Measurements from ENCODE around the gene MAD1L1.

The MAD1L1 gene

GRCh38 chr7:2219136-2219535 is 13.6 kb downstream of the MAD1L1 start:
- DNase-seq (ENCODE audit: low read depth in 1 of 2, low spot score in 1 of 2): no peak

- no peak for DNase-seq (ENCODE audit: low read depth in 1 of 2, low spot score in 1 of 2)
Observed at GRCh38 chr7:2218444-2218785, 14.3 kb downstream of the MAD1L1 start.

- DNase-seq (ENCODE audit: low read depth in 1 of 2, low spot score in 1 of 2): no peak
Observed at GRCh38 chr7:2217716-2218443, 14.9 kb downstream of the MAD1L1 start.

- no peak for DNase-seq (ENCODE audit: low read depth in 1 of 2, low spot score in 1 of 2)
Observed at GRCh38 chr7:2217206-2217605, 15.5 kb downstream of the MAD1L1 start.

- DNase-seq (ENCODE audit: low read depth in 1 of 2, low spot score in 1 of 2): no peak
Observed at GRCh38 chr7:2215851-2216250, 16.9 kb downstream of the MAD1L1 start.

- no peak for DNase-seq (ENCODE audit: low read depth in 1 of 2, low spot score in 1 of 2)
Observed at GRCh38 chr7:2214636-2215035, 18.1 kb downstream of the MAD1L1 start.

- no peak for DNase-seq (ENCODE audit: low read depth in 1 of 2, low spot score in 1 of 2)
Observed at GRCh38 chr7:2213551-2214215, 19.1 kb downstream of the MAD1L1 start.

GRCh38 chr7:2212906-2213305 is 19.8 kb downstream of the MAD1L1 start:
- DNase-seq (ENCODE audit: low read depth in 1 of 2, low spot score in 1 of 2): no peak

GRCh38 chr7:2211926-2212325 is 20.8 kb downstream of the MAD1L1 start:
- no peak for DNase-seq (ENCODE audit: low read depth in 1 of 2, low spot score in 1 of 2)

- DNase-seq (ENCODE audit: low read depth in 1 of 2, low spot score in 1 of 2): no peak
Observed at GRCh38 chr7:2211259-2211880, 21.4 kb downstream of the MAD1L1 start.

GRCh38 chr7:2210551-2211258 is 22.0 kb downstream of the MAD1L1 start:
- DNase-seq (ENCODE audit: low read depth in 1 of 2, low spot score in 1 of 2): no peak

GRCh38 chr7:2209961-2210323 is 22.8 kb downstream of the MAD1L1 start:
- DNase-seq (ENCODE audit: low read depth in 1 of 2, low spot score in 1 of 2): no peak

- DNase-seq (ENCODE audit: low read depth in 1 of 2, low spot score in 1 of 2): peak in 1 of 2 donors; percentile 27
Observed at GRCh38 chr7:2209146-2209960, 23.4 kb downstream of the MAD1L1 start.

- DNase-seq (ENCODE audit: low read depth in 1 of 2, low spot score in 1 of 2): no peak
Observed at GRCh38 chr7:2208712-2209111, 24.0 kb downstream of the MAD1L1 start.

- no peak for DNase-seq (ENCODE audit: low read depth in 1 of 2, low spot score in 1 of 2)
Observed at GRCh38 chr7:2205036-2205780, 27.5 kb downstream of the MAD1L1 start.

GRCh38 chr7:2204446-2204845 is 28.3 kb downstream of the MAD1L1 start:
- no peak for DNase-seq (ENCODE audit: low read depth in 1 of 2, low spot score in 1 of 2)

GRCh38 chr7:2203766-2204300 is 28.9 kb downstream of the MAD1L1 start:
- no peak for DNase-seq (ENCODE audit: low read depth in 1 of 2, low spot score in 1 of 2)

GRCh38 chr7:2202901-2203765 is 29.6 kb downstream of the MAD1L1 start:
- no peak for DNase-seq (ENCODE audit: low read depth in 1 of 2, low spot score in 1 of 2)

GRCh38 chr7:2202361-2202761 is 30.4 kb downstream of the MAD1L1 start:
- DNase-seq (ENCODE audit: low read depth in 1 of 2, low spot score in 1 of 2): no peak

Data from stimulated activated CD4-positive, alpha-beta T cell treated with anti-CD3 and anti-CD28 coated beads, Interleukin-15, amount 100 ng/mL, for 1 hour (primary cell).